SK-N-SH treated with all-trans-retinoic acid at 6 μM for 48 hours (cell line): ENCODE results near the gene HES3.

Experiments
- ATAC-seq: fragments of 200-7000 bp; cut with Tn5 transposase; 3 replicates; pipeline ENCODE4 v1.9.1; 2020; ENCODE audit warnings: mild to moderate bottlenecking, moderate library complexity
- ARNTL ChIP-seq: fragments of 450-650 bp; formaldehyde crosslinking; IDR thresholded peaks from 2 replicates; pipeline ENCODE4 v1.5.0; 2020; ENCODE audit warnings: low read depth, mild to moderate bottlenecking, moderate library complexity, borderline replicate concordance
- BACH2 ChIP-seq: fragments of 250-450 bp; sonication (Bioruptor Pico); IDR thresholded peaks from 2 replicates; pipeline ENCODE4 v1.9.0; 2021; ENCODE audit warnings: mild to moderate bottlenecking, borderline replicate concordance
- CREB5 ChIP-seq: fragments of 250-450 bp; sonication (Bioruptor Pico); IDR thresholded peaks from 2 replicates; pipeline ENCODE4 v1.5.1; 2020; ENCODE audit warnings: low read depth, mild to moderate bottlenecking, moderate library complexity
- CSRNP3 ChIP-seq: fragments of 250-450 bp; sonication (Bioruptor Pico); IDR thresholded peaks from 2 replicates; pipeline ENCODE4 v1.5.1; 2021; ENCODE audit warnings: mild to moderate bottlenecking, moderate library complexity
- GLIS3 ChIP-seq: fragments of 250-450 bp; sonication (Bioruptor Pico); IDR thresholded peaks from 2 replicates; pipeline ENCODE4 v1.5.0; 2020; ENCODE audit warnings: mild to moderate bottlenecking, moderate library complexity
- ISL1 ChIP-seq: fragments of 250-450 bp; sonication (Bioruptor Pico); IDR thresholded peaks from 2 replicates; pipeline ENCODE4 v2.1.2; 2022; ENCODE audit warnings: mild to moderate bottlenecking, moderate library complexity
- OSR1 ChIP-seq: fragments of 250-450 bp; sonication (Bioruptor Pico); IDR thresholded peaks from 2 replicates; pipeline ENCODE4 v1.8.0; 2022; ENCODE audit warnings: moderate library complexity, mild to moderate bottlenecking, inconsistent platforms
- POU6F1 ChIP-seq: fragments of 250-450 bp; sonication (Bioruptor Pico); IDR thresholded peaks from 2 replicates; pipeline ENCODE4 v1.8.0; 2021; ENCODE audit warnings: low read depth, mild to moderate bottlenecking, moderate library complexity, borderline replicate concordance
- PPARA ChIP-seq: fragments of 250-450 bp; sonication (Bioruptor Pico); IDR thresholded peaks from 2 replicates; pipeline ENCODE4 v1.5.0; 2020; ENCODE audit warnings: mild to moderate bottlenecking, borderline replicate concordance
- RARB ChIP-seq: fragments of 250-450 bp; sonication (Bioruptor Pico); IDR thresholded peaks from 2 replicates; pipeline ENCODE4 v1.8.0; 2021; ENCODE audit warnings: mild to moderate bottlenecking, moderate library complexity
- TCF4 ChIP-seq: fragments of 250-450 bp; sonication (Bioruptor Pico); IDR thresholded peaks from 2 replicates; pipeline ENCODE4 v1.8.0; 2021; ENCODE audit warnings: mild to moderate bottlenecking, moderate library complexity, borderline replicate concordance
- TOX ChIP-seq: fragments of 250-450 bp; sonication (Bioruptor Pico); IDR thresholded peaks from 2 replicates; pipeline ENCODE4 v1.8.0; 2021; ENCODE audit warnings: mild to moderate bottlenecking, moderate library complexity, borderline replicate concordance
- TSHZ2 ChIP-seq: fragments of 250-450 bp; sonication (Bioruptor Pico); IDR thresholded peaks from 2 replicates; pipeline ENCODE4 v1.5.0; 2020; ENCODE audit warnings: mild to moderate bottlenecking, moderate library complexity
- ZC3H10 ChIP-seq: fragments of 250-450 bp; sonication (Bioruptor Pico); IDR thresholded peaks from 2 replicates; pipeline ENCODE4 v1.5.1; 2021; ENCODE audit warnings: mild to moderate bottlenecking, moderate library complexity
- ZFP3 ChIP-seq: fragments of 250-450 bp; sonication (Bioruptor Pico); IDR thresholded peaks from 2 replicates; pipeline ENCODE4 v1.5.0; 2020; ENCODE audit warnings: mild to moderate bottlenecking, moderate library complexity
- ZFP30 ChIP-seq: fragments of 450-650 bp; formaldehyde crosslinking; IDR thresholded peaks from 2 replicates; pipeline ENCODE4 v1.5.0; 2022; ENCODE audit warnings: mild to moderate bottlenecking, moderate library complexity
- ZNF565 ChIP-seq: fragments of 450-650 bp; formaldehyde crosslinking; conservative IDR thresholded peaks from 2 replicates; pipeline ENCODE4 v1.5.0; 2020; ENCODE audit warnings: low read depth, mild to moderate bottlenecking, moderate library complexity
- ZNF70 ChIP-seq: fragments of 450-650 bp; formaldehyde crosslinking; IDR thresholded peaks from 2 replicates; pipeline ENCODE4 v1.5.0; 2020; ENCODE audit warnings: mild to moderate bottlenecking, moderate library complexity
- ZNF8 ChIP-seq: fragments of 450-650 bp; formaldehyde crosslinking; IDR thresholded peaks from 2 replicates; pipeline ENCODE4 v1.5.0; 2020; ENCODE audit warnings: mild to moderate bottlenecking, moderate library complexity

Gene HES3

GRCh38 chr1:6243993-6244392, at the start of gene HES3:
HES3 (plus strand) TSS chr1:6244179; CDS start chr1:6244366, 187 bp downstream.
- TF ChIP-seq TSHZ2 (CRISPR knock-in tag) (no peak), POU6F1 (CRISPR knock-in tag) (no peak), ARNTL (CRISPR knock-in tag) (no peak), BACH2 (CRISPR knock-in tag) (no peak), CSRNP3 (CRISPR knock-in tag) (no peak), RARB (CRISPR knock-in tag) (no peak), ZNF70 (CRISPR knock-in tag) (no peak), CREB5 (CRISPR knock-in tag) (no peak), ZFP30 (CRISPR knock-in tag) (no peak), ZFP3 (CRISPR knock-in tag) (no peak), ISL1 (CRISPR knock-in tag) (no peak), ZNF8 (no peak), GLIS3 (no peak)

GRCh38 chr1:6197746-6198427, 46.1 kb upstream of the HES3 start:
- no peak for ATAC-seq
- TF ChIP-seq CREB5 (CRISPR knock-in tag) = no peak
- TF ChIP-seq OSR1 (CRISPR knock-in tag) = no peak

More at GRCh38 chr1:6243993-6244392, at the start of gene HES3:
- ATAC-seq = no peak

- ATAC-seq = peak; percentile 57
- TF ChIP-seq POU6F1 (CRISPR knock-in tag) = no peak
- TF ChIP-seq ZFP3 (CRISPR knock-in tag) = no peak
- no peak for TF ChIP-seq ZNF565 (CRISPR knock-in tag)
- no peak for TF ChIP-seq PPARA (CRISPR knock-in tag)
- no peak for TF ChIP-seq GLIS3
- TF ChIP-seq TOX (CRISPR knock-in tag) = no peak
- no peak for TF ChIP-seq RARB (CRISPR knock-in tag)
- TF ChIP-seq TCF4 (CRISPR knock-in tag) = no peak
- TF ChIP-seq CREB5 (CRISPR knock-in tag) = no peak
- TF ChIP-seq CSRNP3 (CRISPR knock-in tag) = no peak
- TF ChIP-seq ZC3H10 (CRISPR knock-in tag) = no peak
- TF ChIP-seq ZNF70 (CRISPR knock-in tag) = no peak
- no peak for TF ChIP-seq ZNF8
These were observed 45.2 kb upstream of the HES3 start for GRCh38 chr1:6198646-6199297.
